ENCODE results near the gene PUSL1.
"Not testable (repeated sequence)": the region's sequence is repeated elsewhere in the genome, so short reads cannot be mapped to it uniquely, and the experiment has no call there.

Gene PUSL1

GRCh38 chr1:1311107-1312104, 3.0 kb downstream of the PUSL1 start:
- no peak for DNase-seq

GRCh38 chr1:1312450-1313314, 4.3 kb downstream of the PUSL1 start:
- DNase-seq, result no peak

DNA sequence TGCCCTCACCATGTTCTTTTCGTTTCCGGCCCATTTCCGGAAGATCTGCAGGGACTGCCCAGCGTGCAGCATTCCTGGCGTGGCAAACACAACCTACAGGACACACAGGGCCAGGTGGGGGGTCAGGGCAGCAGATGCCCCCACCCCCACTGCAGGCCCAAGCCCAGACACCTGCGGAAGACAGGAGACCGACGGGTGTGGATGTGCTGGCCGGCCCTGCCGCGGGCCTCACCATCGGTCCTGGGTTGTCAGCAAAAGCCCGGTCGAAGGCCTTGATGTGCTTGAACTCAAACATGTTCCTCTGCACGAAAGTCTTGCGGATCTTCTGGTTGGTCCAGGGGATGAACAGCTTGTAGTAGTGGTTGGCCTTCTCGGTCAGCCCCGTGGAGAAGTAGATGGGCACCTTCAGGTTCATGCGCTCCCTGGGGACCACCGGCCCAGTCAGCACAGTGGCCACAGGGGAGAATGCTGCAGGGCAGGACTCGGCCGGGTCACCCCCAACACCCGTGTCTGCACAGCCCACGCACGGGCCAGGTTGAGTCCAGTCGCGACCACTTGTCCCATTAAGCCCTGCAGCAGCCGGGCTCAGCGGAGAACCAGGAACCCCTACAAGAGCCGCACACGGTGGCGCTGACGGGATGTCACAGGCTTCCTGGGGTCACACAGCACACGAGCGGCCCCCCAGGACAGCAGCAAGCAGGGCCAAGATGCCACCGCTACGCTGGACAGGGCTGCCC, 5.3 kb downstream of the PUSL1 start:
- DNase-seq, result no peak

- DNase-seq, result no peak
Observed at GRCh38 chr1:1314237-1314586, 5.8 kb downstream of the PUSL1 start.

GRCh38 chr1:1314678-1315335, 6.4 kb downstream of the PUSL1 start:
- DNase-seq, result no peak

GRCh38 chr1:1315435-1315954, 7.1 kb downstream of the PUSL1 start:
- DNase-seq, result no peak

GRCh38 chr1:1316199-1316598, 7.8 kb downstream of the PUSL1 start:
- not testable (repeated sequence) for DNase-seq

DNA sequence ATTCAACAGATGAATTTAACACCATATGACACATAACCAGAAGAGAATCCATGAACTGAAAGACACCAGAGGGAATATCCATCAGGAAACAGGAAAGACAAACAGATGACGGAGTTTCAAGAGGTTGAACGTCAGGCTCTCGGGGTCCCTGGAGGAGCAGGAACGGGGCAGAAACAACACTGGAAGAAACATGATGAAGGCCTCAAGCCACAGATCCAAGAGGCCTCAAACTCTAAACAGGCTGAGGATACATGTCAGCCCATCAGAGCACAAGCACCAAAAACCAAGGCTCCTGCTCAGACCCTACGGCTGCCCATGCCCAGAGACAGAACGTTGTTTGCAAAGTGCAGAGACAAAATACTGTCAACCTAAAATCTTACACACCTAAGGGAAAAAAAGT, 9.0 kb downstream of the PUSL1 start:
- no peak for DNase-seq

- no peak for DNase-seq
Observed at GRCh38 chr1:1318131-1318652, 9.8 kb downstream of the PUSL1 start.

DNA sequence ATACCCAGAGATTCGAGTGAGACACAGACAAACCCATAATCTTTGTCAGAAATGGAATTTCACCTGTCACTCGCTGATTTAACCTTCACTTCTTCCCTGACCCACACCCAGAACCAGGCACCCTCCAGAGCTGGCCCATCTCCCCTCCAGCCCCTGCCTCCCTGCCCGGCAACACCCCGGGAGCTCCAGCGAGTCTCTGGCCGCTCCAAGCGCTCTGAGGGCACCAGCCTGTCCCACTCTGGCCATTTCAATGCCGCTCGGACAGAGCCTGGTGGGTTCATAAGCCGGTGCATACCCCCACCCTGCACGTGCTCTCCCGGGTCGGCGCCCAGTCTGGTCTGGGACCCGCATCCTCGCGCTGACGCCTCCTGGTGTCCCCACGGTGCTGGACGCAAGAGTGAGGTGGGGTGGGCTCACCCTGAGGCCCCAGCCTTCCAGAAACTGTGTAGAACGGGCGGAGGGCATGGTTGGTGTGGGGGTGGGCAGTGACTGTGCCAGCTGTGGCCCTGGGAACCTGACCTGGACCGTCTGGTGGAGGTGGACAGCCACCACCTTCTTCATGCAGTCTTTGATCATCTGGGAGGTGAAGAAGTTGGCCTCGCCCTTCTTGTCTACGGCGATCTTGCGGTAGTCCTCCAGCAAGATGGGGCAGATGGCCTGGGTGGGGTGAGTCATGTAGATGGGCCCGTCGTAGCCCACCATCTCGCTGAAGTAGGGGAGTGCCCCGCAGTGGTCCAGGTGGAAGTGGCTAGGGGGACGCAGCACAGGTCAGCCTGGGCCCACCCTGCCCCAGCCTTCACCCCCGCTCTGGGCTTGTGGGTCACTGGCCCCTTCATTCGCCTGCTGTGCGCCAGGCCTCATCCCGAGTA, 10.6 kb downstream of the PUSL1 start:
- no peak for DNase-seq

GRCh38 chr1:1319646-1319941, 11.2 kb downstream of the PUSL1 start:
- no peak for DNase-seq

GRCh38 chr1:1320666-1321448, 12.5 kb downstream of the PUSL1 start:
- no peak for DNase-seq

GRCh38 chr1:1321477-1321876, 13.1 kb downstream of the PUSL1 start:
- no peak for DNase-seq

- DNase-seq, result no peak
Observed at GRCh38 chr1:1322418-1322817, 14.0 kb downstream of the PUSL1 start.

DNA sequence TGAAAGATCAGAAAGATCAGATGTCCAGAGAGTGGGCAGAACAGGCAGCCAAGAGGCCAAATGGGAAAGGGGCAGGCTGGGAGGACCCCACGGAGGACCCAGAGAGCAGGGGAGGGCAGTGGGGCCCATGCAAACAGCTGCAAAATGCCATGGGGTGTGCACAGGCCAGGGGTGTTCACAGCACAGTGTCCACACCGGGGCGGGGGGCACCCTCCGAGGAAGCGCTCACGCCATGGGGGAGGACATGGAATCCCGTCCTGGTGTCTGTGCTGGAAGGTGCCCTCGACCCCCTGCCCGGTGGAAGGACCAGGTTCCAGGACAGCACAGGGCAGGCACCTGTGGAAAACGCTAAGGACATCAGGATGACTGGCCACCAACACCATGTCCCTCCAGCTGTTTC, 14.6 kb downstream of the PUSL1 start:
- no peak for DNase-seq

DNA sequence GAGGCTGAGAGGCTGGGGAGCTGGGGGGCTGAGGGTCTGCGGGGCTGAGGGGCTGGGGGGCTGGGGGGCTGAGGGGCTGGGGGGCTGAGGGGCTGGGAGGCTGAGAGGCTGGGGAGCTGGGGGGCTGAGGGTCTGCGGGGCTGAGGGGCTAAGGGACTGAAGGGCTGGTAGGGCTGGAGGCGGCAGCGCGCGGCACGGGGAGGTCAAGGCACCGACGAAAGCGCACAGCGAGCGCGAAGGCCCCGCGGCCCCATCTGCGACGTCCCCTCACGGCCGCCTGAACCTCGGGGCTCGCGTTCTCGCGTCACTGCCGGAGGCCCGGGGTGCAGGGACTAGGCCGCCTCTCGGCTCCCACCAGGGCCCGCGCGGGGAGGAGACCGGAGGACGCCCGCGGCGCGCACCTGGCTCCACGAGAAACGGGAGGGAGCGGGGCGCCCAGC, 15.7 kb downstream of the PUSL1 start:
- no peak for DNase-seq

GRCh38 chr1:1324524-1325287, 16.3 kb downstream of the PUSL1 start, which contains the start of the genes CPTP and INTS11:
Gene CPTP, plus strand, starts transcription at chr1:1324802. Its CDS starts 2,109 bp downstream, at chr1:1326911.
Gene INTS11, minus strand, starts transcription at chr1:1324660. Its CDS starts 52 bp downstream, at chr1:1324608.
- DNase-seq, result peak; percentile 95

- no peak for DNase-seq
Observed at GRCh38 chr1:1325288-1326074, 17.1 kb downstream of the PUSL1 start.

All from activated gamma-delta T cell (primary cell).